Endometrium (tissue), 2 donors: Measurements from ENCODE around the gene C5.
A peak's percentile ranks its signal among the peaks of the same experiment; 100 is the strongest.

Source experiments
- FAIRE-seq: peaks from 2 replicates; lab custom pipeline; 2012; peaks lifted over from hg19 to GRCh38; lab: Jason Lieb, UNC
- donor health status: control.
- donor health status: control.

The C5 gene

DNA sequence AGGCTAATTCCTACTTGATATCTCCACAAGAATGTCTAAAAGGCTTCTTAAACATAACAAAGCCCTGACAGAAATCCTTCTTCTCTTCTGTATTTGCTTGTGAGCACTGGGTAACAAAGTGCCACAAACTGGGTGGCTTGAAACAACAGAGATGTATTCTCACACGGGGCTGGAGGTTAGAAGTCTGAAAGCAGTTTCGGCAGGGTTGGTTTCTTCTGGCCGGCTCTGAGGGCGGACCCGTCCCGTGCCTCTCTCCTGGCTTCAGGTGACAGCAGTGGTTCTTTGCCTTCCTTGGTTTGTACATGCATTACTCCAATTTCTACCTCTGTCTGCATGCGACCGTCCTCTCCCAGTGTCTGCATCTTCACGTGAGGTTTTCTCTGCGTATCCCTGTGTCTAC, 109.5 kb downstream of the C5 start:
- FAIRE-seq = no peak

- no peak for FAIRE-seq
These were observed 111.2 kb downstream of the C5 start for GRCh38 chr9:120938851-120939250.

GRCh38 chr9:120937596-120937995, 112.5 kb downstream of the C5 start:
- FAIRE-seq = no peak

DNA sequence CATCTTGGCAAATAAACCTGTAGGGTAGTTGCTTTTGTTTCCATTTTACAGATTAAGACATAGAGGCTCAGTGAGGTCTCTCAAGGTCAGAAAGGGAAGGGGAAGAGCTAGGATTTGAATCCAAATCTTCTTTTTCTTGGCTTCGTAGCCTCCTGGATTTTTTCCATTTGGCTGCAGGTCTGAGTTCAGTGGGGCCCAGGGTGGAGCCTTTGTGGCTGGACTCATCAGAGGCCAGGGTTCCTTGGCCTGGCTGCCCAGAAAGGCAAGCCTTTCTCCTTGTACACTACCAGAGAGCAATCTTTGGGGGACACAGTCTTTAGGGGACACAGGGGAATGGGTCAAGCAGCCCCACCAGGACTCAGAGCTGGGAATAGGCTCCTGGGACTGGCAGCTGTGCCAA, 112.9 kb downstream of the C5 start:
- no peak for FAIRE-seq

DNA sequence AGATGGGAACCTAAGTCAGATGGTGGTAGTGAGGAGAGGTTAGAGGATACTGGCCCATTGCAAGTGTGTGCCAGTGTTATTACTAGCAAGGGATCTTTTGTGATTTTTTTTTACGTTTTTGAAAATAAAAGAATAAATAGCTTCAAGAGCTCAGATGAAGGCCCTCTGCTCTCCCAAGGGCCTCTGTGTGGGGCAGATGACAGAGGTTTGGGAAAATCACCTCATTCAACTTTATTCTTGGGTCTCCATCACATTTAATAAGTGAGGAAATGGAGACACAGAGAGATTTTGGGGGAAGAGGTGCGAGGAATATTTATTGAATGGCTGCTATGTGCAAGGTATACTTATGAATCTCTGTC, 113.3 kb downstream of the C5 start:
- FAIRE-seq = no peak

DNA sequence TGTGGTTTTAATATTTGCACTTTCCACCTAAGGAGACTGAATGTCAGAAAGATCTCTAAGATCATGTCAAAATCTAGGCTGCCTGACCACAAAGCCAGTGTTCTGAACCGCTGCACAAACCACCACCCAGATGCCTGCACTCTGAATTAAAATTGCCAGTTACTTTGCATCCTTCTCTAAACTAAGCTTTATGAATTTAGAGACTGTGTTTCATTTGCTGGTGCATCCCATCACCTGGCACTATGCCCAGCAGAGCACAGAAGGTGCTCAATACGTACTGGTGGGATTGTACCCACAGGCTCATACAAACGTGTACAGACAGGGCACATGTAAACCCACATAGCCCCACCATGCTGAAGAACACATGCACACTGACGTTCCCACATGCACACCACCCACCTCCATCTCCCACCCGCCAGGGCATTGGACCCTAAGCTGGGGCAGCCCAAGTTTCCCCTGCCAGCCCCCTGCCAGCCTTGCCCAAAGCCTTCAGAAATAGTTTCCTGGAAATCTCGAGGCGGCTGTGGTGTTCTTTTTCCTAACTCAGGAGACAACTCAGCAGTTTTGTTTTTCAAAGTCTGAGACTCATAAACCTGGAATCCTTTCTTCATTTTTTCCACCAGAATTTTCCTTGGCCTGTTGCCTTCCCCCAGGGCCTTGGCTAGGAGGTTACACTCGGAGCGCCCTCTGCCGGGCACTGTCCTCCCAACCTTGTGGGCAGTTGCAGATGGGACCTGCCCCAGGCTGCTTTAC, 113.9 kb downstream of the C5 start:
- peak; percentile 61 for FAIRE-seq

- no peak for FAIRE-seq
These were observed 114.7 kb downstream of the C5 start for GRCh38 chr9:120935383-120935857.

DNA sequence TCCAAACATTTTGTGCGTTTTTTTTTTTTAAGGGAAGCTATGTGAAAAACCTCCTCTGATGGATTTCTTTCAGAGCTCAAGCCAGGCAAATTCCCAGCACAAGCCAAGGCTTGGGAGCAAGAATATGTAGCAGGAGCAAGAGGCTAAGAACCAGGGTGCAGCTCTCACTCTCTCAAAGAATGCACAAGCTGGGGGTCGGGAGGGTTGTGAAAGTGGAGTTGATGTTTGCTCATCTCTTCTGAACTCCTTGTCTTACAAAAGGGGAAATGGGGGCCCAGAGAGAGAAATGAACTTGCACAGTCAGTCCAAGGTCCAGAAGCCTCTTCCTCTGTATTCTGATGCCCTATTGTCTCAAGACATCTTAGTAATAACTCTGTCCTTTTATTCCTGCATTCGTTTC, 115.8 kb downstream of the C5 start:
- FAIRE-seq = no peak

GRCh38 chr9:120933310-120934055, 116.6 kb downstream of the C5 start:
- no peak for FAIRE-seq

DNA sequence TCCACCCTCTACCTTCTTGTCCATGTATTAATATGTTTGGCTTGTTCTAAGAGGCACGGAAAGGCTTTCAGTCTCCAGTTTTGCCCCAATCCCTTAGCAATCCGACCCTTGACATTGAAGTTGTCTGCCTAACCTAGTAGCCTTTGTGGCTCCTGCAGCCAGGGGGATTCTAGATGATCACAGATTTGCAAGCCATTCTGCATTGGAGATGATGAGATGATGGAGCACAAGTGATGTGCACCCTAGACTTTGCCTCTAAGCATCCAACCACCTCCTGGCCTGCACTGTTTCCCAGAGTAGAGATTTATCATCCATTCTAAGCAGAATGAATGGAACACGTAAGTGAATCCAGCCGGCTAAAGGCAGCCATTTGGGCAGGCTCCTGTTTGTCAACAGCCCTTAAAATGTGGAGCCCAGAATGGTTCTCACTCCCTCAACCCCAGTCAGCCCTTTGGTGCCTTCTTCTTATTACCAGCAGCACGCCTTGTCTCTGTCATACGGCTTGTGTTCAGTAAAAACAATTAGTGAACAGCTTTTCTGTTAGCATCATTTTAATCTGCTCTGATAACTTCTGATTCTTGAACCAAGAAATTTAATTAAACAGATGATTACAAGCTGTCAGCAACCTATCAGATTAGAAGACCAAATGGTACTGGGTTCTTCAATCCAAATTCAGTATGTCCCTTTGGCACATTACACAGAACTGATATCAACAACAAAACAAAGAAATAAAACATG, 117.8 kb downstream of the C5 start:
- FAIRE-seq = no peak

- FAIRE-seq = no peak
These were observed 118.6 kb downstream of the C5 start for GRCh38 chr9:120931231-120932085.

DNA sequence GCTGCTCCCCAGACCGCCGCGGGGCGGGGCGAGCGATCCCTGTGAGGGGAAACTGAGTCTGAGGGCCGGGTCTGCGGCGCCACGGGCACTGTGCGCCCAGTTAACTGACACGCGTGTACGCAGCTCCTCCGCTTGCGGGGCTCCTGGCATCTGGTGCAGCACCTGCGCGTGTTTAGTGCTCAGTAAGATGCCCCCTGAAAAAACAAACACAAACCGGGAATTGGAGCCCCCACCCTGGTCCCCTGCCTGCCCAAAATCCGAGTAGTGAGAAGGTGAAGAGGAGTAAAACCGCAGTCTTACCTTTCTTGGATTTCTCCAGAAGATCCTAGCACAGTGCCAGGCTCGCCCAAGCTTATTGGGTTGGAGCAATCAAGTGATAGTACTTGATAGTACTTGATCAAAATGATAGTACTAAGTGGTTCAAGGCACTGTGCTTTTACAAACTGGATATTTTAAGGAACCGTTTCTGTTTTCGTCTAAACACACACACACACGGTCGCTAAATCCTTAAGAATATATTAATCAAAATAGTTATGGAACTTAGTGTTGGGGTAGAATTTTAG, 120.8 kb downstream of the C5 start:
- FAIRE-seq = no peak

- no peak for FAIRE-seq
These were observed 121.4 kb downstream of the C5 start for GRCh38 chr9:120928483-120929228.

- FAIRE-seq = no peak
These were observed 122.0 kb downstream of the C5 start for GRCh38 chr9:120928015-120928482.

DNA sequence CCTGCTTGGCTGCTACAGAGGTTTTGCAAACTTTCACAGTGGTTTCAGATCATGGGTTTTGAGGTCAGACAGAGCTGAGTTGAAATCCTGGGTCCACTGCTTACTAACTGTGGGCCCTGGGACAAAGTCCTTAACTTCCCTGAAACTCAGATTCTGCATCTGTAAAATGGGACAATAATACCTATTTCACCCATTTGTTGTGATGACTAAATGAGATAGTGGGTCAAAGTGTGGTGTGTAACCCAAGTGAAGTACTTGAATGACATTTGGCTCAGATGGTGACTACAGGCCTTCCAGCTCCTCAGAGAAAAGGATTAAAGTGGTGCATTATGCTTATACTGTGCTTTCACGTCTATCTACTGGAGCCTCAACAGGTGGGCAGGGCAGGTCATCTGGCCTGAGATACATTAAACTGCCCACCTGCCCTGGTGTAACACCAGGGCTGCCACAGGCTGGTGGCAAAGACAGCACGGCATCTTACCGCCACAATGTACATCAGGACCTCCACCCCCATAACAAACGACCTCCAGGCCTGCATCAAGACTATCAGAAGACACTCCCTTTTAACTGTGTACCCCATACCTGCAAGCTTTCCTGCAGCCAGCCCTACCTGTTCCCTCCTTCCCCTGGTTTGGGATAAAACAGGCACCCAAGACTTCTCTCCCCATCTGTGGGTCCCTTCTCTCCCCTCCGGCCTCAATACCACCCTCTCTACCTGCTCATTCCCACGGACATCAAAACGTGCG, 122.6 kb downstream of the C5 start:
- no peak for FAIRE-seq

- no peak for FAIRE-seq
These were observed 123.6 kb downstream of the C5 start, which contains the start of gene TRAF1 for GRCh38 chr9:120926397-120926928. Gene TRAF1, minus strand, starts transcription at chr9:120926796. Its CDS starts 721 bp downstream, at chr9:120926075.

DNA sequence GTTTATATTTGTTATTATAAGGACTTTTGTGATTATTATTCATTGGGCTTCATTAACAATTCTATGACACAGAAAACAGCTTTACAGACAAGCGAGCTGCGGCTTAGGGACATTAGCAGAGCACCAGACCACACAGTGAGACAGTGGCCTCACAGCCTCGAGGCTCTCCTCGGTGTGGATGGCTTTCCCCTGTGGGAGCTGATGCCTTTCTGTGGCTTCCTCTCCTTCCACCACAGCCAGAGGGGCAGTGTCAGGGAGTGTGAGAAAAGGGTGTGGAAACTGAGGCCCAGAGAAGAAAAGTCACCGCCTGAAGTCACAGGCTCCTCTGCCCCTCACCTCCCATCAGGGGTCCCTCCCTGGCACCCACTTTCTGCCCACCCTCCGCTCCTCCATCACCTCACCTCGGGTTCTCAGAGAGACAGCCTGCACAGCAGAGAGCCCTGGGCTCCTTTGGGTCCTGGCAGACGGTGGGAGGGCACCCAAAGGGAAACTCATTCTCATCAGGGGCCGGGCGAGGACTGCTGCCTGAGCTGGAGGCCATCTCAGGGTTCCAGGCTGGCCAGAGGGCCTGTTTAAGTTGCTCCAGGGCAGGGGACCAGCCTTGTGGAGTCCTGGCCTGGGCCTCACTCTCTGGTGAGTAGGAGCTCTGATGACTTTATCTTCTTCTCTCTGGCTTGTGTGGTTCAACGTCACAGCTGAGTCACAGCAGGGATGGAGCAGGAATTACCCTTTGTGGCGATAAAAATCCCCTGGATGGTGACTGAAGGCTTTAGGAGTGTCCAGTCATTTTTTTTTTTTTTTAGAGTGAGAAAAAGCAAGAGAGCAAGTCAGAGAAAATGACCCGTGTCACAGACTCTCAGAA, 124.3 kb downstream of the C5 start:
- FAIRE-seq = no peak

DNA sequence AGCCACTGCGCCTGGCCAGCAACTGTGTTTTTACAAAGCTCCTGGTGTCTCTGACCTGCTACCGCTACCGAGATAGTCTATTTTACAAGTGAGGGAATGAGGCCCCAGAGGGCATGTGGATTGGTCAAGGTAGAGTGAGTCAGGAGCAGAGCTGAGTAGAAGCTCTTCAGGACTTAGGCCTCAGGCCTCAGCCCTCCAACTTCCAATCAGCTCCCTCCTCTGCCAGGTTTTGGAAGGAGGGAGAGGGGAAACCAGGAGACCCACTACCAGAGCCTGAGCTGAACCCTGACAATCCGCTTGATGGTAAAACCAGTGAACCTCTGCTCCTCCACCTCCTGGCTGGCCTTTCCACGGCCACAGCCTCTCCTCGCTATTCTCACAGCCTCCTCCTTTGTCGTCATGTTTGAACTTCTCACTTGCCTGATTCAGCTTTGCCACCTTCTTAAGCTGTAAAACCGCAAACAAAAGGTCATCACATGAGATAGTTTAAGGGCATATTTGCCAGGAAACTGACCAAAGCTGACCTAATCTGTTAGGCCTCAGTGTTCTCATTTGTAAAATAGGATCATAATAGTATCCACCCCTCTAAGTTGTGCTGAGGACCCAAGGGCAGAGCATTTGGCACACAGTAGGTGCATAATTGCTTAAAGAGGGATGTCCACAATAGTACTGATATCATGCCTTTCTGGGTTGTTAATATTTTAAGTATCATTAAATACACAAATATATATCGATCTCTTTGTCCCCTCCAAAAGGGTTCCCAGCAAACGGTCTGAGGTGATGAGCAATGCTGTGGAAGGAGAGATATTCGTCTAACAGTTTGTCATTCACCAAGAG, 125.2 kb downstream of the C5 start:
- FAIRE-seq = no peak
